GM19468 (cell line): Measurements from ENCODE around the gene BRINP1.

Experiments
- ATAC-seq: cut with Tn5 transposase; IDR thresholded peaks from one replicate; pipeline ENCODE4 v1.9.1; 2021; ENCODE audit warnings: mild to moderate bottlenecking, moderate library complexity, moderate number of reproducible peaks; ENCODE audit not compliant: unreplicated experiment; ENCODE audit errors: extremely low read depth

BRINP1 gene

GRCh38 chr9:119157196-119157595, 212.0 kb downstream of the BRINP1 start:
- no peak for ATAC-seq

GRCh38 chr9:119156354-119156753, 212.9 kb downstream of the BRINP1 start:
- no peak for ATAC-seq

GRCh38 chr9:119154527-119154926, 214.7 kb downstream of the BRINP1 start:
- ATAC-seq: no peak

DNA sequence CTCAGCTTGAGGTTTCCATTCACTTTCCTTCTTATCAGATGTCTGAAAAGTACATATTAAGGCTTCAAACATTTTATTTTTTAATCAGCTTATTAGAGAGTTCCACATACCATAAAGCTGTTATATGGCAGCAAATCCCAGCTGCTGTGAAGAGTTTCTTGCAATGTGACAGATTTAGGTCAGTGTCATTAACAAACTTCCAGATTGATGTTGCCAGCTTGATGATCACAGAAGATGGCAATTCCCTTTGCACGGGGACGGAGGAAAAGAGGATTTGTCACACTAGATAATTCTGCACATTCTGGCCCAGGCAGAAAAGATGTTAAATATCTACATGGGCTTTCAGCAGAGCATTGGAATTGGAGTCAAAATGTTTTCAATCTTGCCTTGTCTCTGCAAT, 215.8 kb downstream of the BRINP1 start:
- ATAC-seq: no peak

DNA sequence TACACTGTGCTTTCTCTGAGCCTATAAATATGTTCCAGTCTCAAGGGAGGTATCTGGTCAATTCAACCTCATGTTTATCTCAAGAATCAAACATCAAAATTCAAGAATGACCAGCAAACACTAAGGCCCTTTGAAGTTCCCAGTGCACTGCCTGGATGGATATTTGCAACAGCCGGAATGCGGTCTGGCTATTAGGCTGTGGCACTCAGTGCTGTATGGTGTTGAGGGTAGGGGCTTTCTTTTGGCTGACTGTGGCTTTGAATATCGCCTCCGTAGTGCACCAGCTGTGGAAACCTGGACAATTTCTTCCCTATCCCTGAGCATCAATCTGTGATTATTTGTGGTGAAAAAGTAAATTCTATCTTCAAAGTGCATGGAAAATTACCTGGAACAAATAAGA, 220.4 kb downstream of the BRINP1 start:
- no peak for ATAC-seq

- ATAC-seq: no peak
Observed at GRCh38 chr9:119137479-119137878, 231.8 kb downstream of the BRINP1 start.

GRCh38 chr9:119126040-119126439, 243.2 kb downstream of the BRINP1 start:
- no peak for ATAC-seq

- ATAC-seq: no peak
Observed at GRCh38 chr9:119121899-119122298, 247.3 kb downstream of the BRINP1 start.

GRCh38 chr9:119117409-119117808, 251.8 kb downstream of the BRINP1 start:
- no peak for ATAC-seq
